H1 (cell line): ENCODE results near the gene CCDC178. TPM values are rescaled to one million over a fixed set of nuclear protein-coding genes. Genes with fewer than 3 reads are reported as not detected.
A peak's percentile ranks its signal among the peaks of the same experiment; 100 is the strongest.

Experiments
- CTCF ChIA-PET: fragments of 300-600 bp; sonication (Branson Sonifier 250); formaldehyde crosslinking; loops from one replicate; lab custom pipeline; 2021; ENCODE audit not compliant: partially characterized antibody; lab: Charles Lee
- POLR2A ChIA-PET: fragments of 300-600 bp; sonication (Branson Sonifier 250); formaldehyde crosslinking; loops from one replicate; lab custom pipeline; 2021; ENCODE audit warnings: inconsistent platforms; ENCODE audit not compliant: partially characterized antibody; lab: Charles Lee
- DNase-seq, 2 experiments: peaks; one replicate each; pipeline versions ENCODE4 v3.0.0 to v3.0.0-alpha.2; 2010 to 2022; ENCODE audit warnings: low spot score in 2 of 2, low read depth in 1 of 2, mixed read lengths in 1 of 2
- FAIRE-seq: peaks from 2 replicates; lab custom pipeline; 2011; peaks lifted over from hg19 to GRCh38; lab: Jason Lieb, UNC
- H2AFZ ChIP-seq: 2 replicates; pipeline ENCODE4 v1.8.1; 2012; ENCODE audit warnings: low read length, inconsistent platforms
- H2AK5ac ChIP-seq: 2 replicates; pipeline ENCODE4 v1.6.1; 2013; ENCODE audit warnings: low read depth, low read length
- H2BK120ac ChIP-seq: replicated peaks from 2 replicates; pipeline ENCODE3; 2013; ENCODE audit warnings: low read depth, low read length, inconsistent platforms
- H2BK12ac ChIP-seq: 2 replicates; pipeline ENCODE4 v1.6.1; 2013; ENCODE audit warnings: low read depth, low read length
- H2BK15ac ChIP-seq: 2 replicates; pipeline ENCODE4 v1.6.1; 2013; ENCODE audit warnings: low read length
- H2BK20ac ChIP-seq: 2 replicates; pipeline ENCODE4 v1.6.1; 2013; ENCODE audit warnings: low read length
- H2BK5ac ChIP-seq: 2 replicates; pipeline ENCODE4 v1.6.1; 2013; ENCODE audit warnings: low read depth, low read length
- H3K14ac ChIP-seq: 2 replicates; pipeline ENCODE4 v1.6.1; 2013; ENCODE audit warnings: inconsistent platforms; ENCODE audit not compliant: insufficient read length
- H3K18ac ChIP-seq: 2 replicates; pipeline ENCODE4 v1.6.1; 2013; ENCODE audit warnings: low read length; ENCODE audit errors: extremely low read depth
- H3K23ac ChIP-seq: 2 replicates; pipeline ENCODE4 v1.6.1; 2013; ENCODE audit warnings: inconsistent platforms; ENCODE audit not compliant: insufficient read length
- H3K23me2 ChIP-seq: 2 replicates; pipeline ENCODE4 v1.6.1; 2013; ENCODE audit warnings: low read depth, low read length
- H3K27ac ChIP-seq: 2 replicates; pipeline ENCODE4 v1.6.1; 2011; ENCODE audit warnings: low read depth, low read length, inconsistent platforms
- H3K27me3 ChIP-seq, 4 experiments: replicated peaks in 1 of 4; 1 replicate in 1 of 4; 2 replicates in 3 of 4; pipeline versions ENCODE4 v1.6.1 to v1.8.1; 2011 to 2013; ENCODE audit warnings: low read length in 3 of 4, mild to moderate bottlenecking in 3 of 4, inconsistent platforms in 2 of 4, mixed read lengths in 2 of 4, moderate library complexity in 1 of 4; ENCODE audit not compliant: control insufficient read depth in 3 of 4, insufficient read depth in 3 of 4; ENCODE audit errors: extremely low read depth in 1 of 4
- H3K36me3 ChIP-seq, 4 experiments: 2 replicates each; pipeline versions ENCODE4 v1.6.1 to v1.8.1; 2011 to 2013; ENCODE audit warnings: mild to moderate bottlenecking in 4 of 4, low read length in 3 of 4, moderate library complexity in 2 of 4, control low read depth in 1 of 4, inconsistent platforms in 1 of 4; ENCODE audit not compliant: insufficient read depth in 4 of 4, control insufficient read depth in 2 of 4
- H3K4ac ChIP-seq: replicated peaks from 2 replicates; pipeline ENCODE3; 2013; ENCODE audit warnings: low read length, low read depth, mixed read lengths, inconsistent platforms; ENCODE audit not compliant: insufficient read length
- H3K4me1 ChIP-seq, 4 experiments: replicated peaks in 1 of 4; 1 replicate in 1 of 4; 2 replicates in 3 of 4; pipeline versions ENCODE4 v1.6.1 to v1.8.1; 2011 to 2013; ENCODE audit warnings: low read length in 3 of 4, inconsistent platforms in 2 of 4, mixed read lengths in 1 of 4; ENCODE audit not compliant: insufficient read depth in 4 of 4, control insufficient read depth in 3 of 4
- H3K4me2 ChIP-seq, 2 experiments: 2 replicates each; pipeline versions ENCODE4 v1.6.1 to v1.8.1; 2011 to 2013; ENCODE audit warnings: low read depth in 2 of 2, low read length in 2 of 2, control low read depth in 1 of 2, inconsistent platforms in 1 of 2, mild to moderate bottlenecking in 1 of 2; ENCODE audit not compliant: insufficient read depth in 1 of 2
- H3K4me3 ChIP-seq, 4 experiments: fragments of 200-600, 300-600 bp in 1 of 4; sonication (generic), shearing (Covaris generic), sonication (Bioruptor Twin) in 1 of 4; 2 replicates each; pipeline versions ENCODE4 v1.5.1 to v1.8.1; 2011 to 2016; ENCODE audit warnings: low read length in 4 of 4, low read depth in 3 of 4, control low read depth in 2 of 4, inconsistent platforms in 2 of 4, mild to moderate bottlenecking in 2 of 4, mixed read lengths in 1 of 4, moderate library complexity in 1 of 4; ENCODE audit not compliant: insufficient read depth in 2 of 4; ENCODE audit errors: extremely low read depth in 1 of 4
- H3K56ac ChIP-seq: replicated peaks from 2 replicates; pipeline ENCODE3; 2013; ENCODE audit warnings: low read depth, mild to moderate bottlenecking, mixed read lengths, low read length, inconsistent platforms; ENCODE audit not compliant: insufficient read length
- H3K79me1 ChIP-seq: 2 replicates; pipeline ENCODE4 v1.6.1; 2013; ENCODE audit warnings: low read depth, low read length, control low read depth
- H3K79me2 ChIP-seq, 2 experiments: 2 replicates each; pipeline versions ENCODE4 v1.6.1 to v1.8.1; 2012 to 2013; ENCODE audit warnings: low read length in 2 of 2, mild to moderate bottlenecking in 2 of 2, inconsistent platforms in 1 of 2; ENCODE audit not compliant: insufficient read depth in 2 of 2, control insufficient read depth in 1 of 2
- H3K9ac ChIP-seq, 4 experiments: replicated peaks in 1 of 4; 1 replicate in 1 of 4; 2 replicates in 3 of 4; pipeline versions ENCODE4 v1.6.1 to v1.8.1; 2011 to 2013; ENCODE audit warnings: low read depth in 3 of 4, low read length in 3 of 4, control low read depth in 2 of 4, mild to moderate bottlenecking in 2 of 4, moderate library complexity in 2 of 4, inconsistent platforms in 1 of 4; ENCODE audit errors: extremely low read depth in 1 of 4
- H3K9me3 ChIP-seq, 2 experiments: 2 replicates each; pipeline versions ENCODE4 v1.6.1 to v1.8.1; 2012 to 2013; ENCODE audit warnings: mild to moderate bottlenecking in 2 of 2, moderate library complexity in 2 of 2, control low read depth in 1 of 2, inconsistent platforms in 1 of 2, low read depth in 1 of 2, low read length in 1 of 2, mixed read lengths in 1 of 2; ENCODE audit not compliant: insufficient read depth in 2 of 2
- H4K20me1 ChIP-seq, 2 experiments: replicated peaks in 1 of 2; 2 replicates each; pipeline versions ENCODE3 to v1.8.1; 2011 to 2013; ENCODE audit warnings: inconsistent platforms in 2 of 2, low read length in 2 of 2, mild to moderate bottlenecking in 1 of 2; ENCODE audit not compliant: insufficient read depth in 2 of 2, control insufficient read depth in 1 of 2
- H4K5ac ChIP-seq: 2 replicates; pipeline ENCODE4 v1.6.1; 2013; ENCODE audit warnings: low read length, low read depth, mixed read lengths, inconsistent platforms; ENCODE audit not compliant: insufficient read length
- H4K8ac ChIP-seq: 2 replicates; pipeline ENCODE4 v1.8.0; 2013; ENCODE audit warnings: mild to moderate bottlenecking, moderate library complexity, low read length, inconsistent platforms; ENCODE audit not compliant: insufficient read depth; ENCODE audit errors: extremely low read depth
- H4K91ac ChIP-seq: replicated peaks from 2 replicates; pipeline ENCODE3; 2013; ENCODE audit warnings: low read length, mixed read lengths, inconsistent platforms; ENCODE audit not compliant: insufficient read length
- CREB1 ChIP-seq: IDR thresholded peaks from 2 replicates; pipeline ENCODE4 v1.6.1; 2012; ENCODE audit warnings: inconsistent platforms
- POLR2AphosphoS5 ChIP-seq: IDR thresholded peaks from 2 replicates; pipeline ENCODE4 v1.6.1; 2011; ENCODE audit warnings: low read depth, low read length
- RAD21 ChIP-seq, 2 experiments: IDR thresholded peaks in 1 of 2; conservative IDR thresholded peaks in 1 of 2; 2 replicates each; pipeline ENCODE4 v1.6.1; 2011; ENCODE audit warnings: low read depth in 2 of 2, low read length in 2 of 2, improper control_type of control experiment in 1 of 2, inconsistent platforms in 1 of 2, mild to moderate bottlenecking in 1 of 2, moderate library complexity in 1 of 2
- TEAD4 ChIP-seq: IDR thresholded peaks from 2 replicates; pipeline ENCODE4 v1.6.1; 2012; ENCODE audit warnings: low read depth, low read length, inconsistent platforms, mixed read lengths
- WGBS, 2 experiments: shearing (Covaris generic) in 1 of 2; methylation state at CpG; one replicate each; pipeline versions ENCODE4 v1.1.6 to v1.1.7; 2013 to 2015; ENCODE audit warnings: low lambda C conversion rate in 2 of 2, mixed read lengths in 2 of 2, inconsistent platforms in 1 of 2, low coverage in 1 of 2, missing lambda C conversion rate in 1 of 2; ENCODE audit not compliant: insufficient replicate concordance in 2 of 2, insufficient coverage in 1 of 2, insufficient read length in 1 of 2; ENCODE audit errors: extremely low coverage in 1 of 2, missing lambda C conversion rate in 1 of 2; 5-methylcytosine and 5-hydroxymethylcytosine counted together
- polyA plus RNA-seq, 7 experiments: library from polyadenylated mRNA; depleted of rRNA in 3 of 7; stranded (reverse) in 5 of 7; unstranded in 2 of 7; fragments of >200 nt in 5 of 7; fragments of 200-250 nt in 2 of 7; gene quantifications; 1 replicate in 5 of 7; 2 replicates in 1 of 7; 4 replicates in 1 of 7; pipeline versions ENCODE4 v1.2.1 to v1.2.3, GENCODE V29; 2011 to 2013; ENCODE audit warnings: missing spikeins in 2 of 7, mixed read lengths in 2 of 7
- total RNA-seq: library from RNA; stranded (reverse); fragmentation: NEBNext Ultra II Directional; extraction: Animal tissue kit (Norgen Biotek cat#: 25700); gene quantifications from 2 replicates; pipeline ENCODE4 v1.2.1, GENCODE V29; 2021
- TF ChIP-seq, protein P1 (sequence below): IDR thresholded peaks from 2 replicates; pipeline ENCODE4 v1.6.1; 2012; ENCODE audit warnings: inconsistent platforms
- TF ChIP-seq, protein P2 (sequence below), 3 experiments: IDR thresholded peaks; 1 replicate in 2 of 3; 2 replicates in 1 of 3; pipeline versions ENCODE4 v1.5.1 to v1.6.1; 2011; ENCODE audit warnings: low read length in 3 of 3, mild to moderate bottlenecking in 3 of 3, inconsistent platforms in 2 of 3, low read depth in 1 of 3, moderate library complexity in 1 of 3; ENCODE audit not compliant: insufficient read depth in 1 of 3; ENCODE audit errors: control extremely low read depth in 1 of 3

CCDC178 gene
- total and polyA plus RNA-seq, 2 of the 8 experiments (the other 6 are each of a cell fraction or from before 2014, with no cell fraction given): not detected

DNA sequence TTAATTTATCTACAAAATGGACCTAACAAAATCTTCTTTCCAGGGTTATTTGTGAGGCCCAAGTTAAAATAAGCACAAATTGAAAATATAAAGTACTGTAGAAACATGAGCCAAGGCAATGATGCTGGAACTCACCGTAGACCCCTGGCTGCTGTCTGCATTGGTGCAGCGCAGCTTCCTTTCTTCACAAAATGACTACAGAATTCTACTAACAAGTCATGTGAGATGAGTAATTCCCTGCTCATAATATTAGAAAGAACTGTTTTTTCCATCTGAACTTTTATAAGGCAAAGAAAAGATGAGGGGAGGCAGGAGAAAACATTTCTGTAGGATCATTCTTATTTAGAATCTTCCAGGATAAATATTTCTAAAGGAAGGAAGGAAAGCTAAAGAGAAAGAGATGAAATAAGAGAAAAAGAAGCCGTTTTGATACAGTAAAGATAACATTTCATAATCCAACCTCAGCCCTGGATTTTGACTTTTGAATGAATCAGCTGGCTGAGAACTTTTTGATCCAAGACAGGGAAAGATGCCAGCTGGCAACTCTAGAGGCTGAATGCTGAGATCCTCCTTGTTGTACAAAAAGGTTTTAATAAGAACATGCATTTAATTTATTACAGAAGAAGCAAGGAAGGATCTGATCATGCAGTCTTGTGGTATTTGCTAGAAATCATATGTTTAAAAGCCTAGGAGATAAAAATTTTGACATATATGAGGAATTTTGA, 483.8 kb downstream of the CCDC178 start:
- WGBS, 2 experiments: 84% methylated on average over 3 of the region's 3 CpGs; no CpG with 5 or more reads in 1 of the 2 experiments
- H3K23ac ChIP-seq: no peak overlapping the region
- no peak overlapping the region for H2BK120ac ChIP-seq
- H3K79me2 ChIP-seq: no peaks in the 10 kb centered on the region
- no peaks in the 10 kb centered on the region for H4K20me1 ChIP-seq
- no peak overlapping the region for H2AK5ac ChIP-seq
- no peaks in the 10 kb centered on the region for H3K36me3 ChIP-seq
- no peaks in the 10 kb centered on the region for H3K79me1 ChIP-seq
- no peak overlapping the region for H4K5ac ChIP-seq
- H3K27ac ChIP-seq: no peak overlapping the region
- H3K4me3 ChIP-seq: no peak overlapping the region
- H2BK15ac ChIP-seq: no peak overlapping the region
- no peak overlapping the region for H2BK12ac ChIP-seq
- ChIA-PET CTCF (interaction anchor here (0.7 to 1.7 kb wide), 4 partner anchors 10 to 245 kb away, joined by 3 to 5 read pairs (median 3); no protein-coding TSS in a partner anchor), POLR2A (no interaction called here)
- DNase-seq: no peak
- no peak overlapping the region for H3K9ac ChIP-seq
- peaks cover 6 to 11% of the 10 kb centered on the region in 2 experiments; a peak in 3 of 4 replicates for H3K9me3 ChIP-seq
- no peaks in the 10 kb centered on the region for H3K27me3 ChIP-seq
- H2AFZ ChIP-seq: no peak overlapping the region
- H2BK20ac ChIP-seq: no peak overlapping the region
- no peak overlapping the region for H2BK5ac ChIP-seq
- no peak overlapping the region for H3K14ac ChIP-seq
- H3K23me2 ChIP-seq: no peaks in the 10 kb centered on the region
- FAIRE-seq: no peak
- no peak overlapping the region for H3K4me2 ChIP-seq
- TF ChIP-seq, protein P1, sequence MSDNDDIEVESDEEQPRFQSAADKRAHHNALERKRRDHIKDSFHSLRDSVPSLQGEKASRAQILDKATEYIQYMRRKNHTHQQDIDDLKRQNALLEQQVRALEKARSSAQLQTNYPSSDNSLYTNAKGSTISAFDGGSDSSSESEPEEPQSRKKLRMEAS: no peak
- no peak for TF ChIP-seq TEAD4
- peak; percentile 38 to 46; a peak in 3 of 4 replicates for TF ChIP-seq RAD21 (IDR thresholded peaks at IDR 0.05 in 1 of 2, conservative IDR thresholded peaks at IDR 0.05 in 1 of 2; ENCODE audit: low read depth in 2 of 2, low read length in 2 of 2)
- TF ChIP-seq, protein P2, sequence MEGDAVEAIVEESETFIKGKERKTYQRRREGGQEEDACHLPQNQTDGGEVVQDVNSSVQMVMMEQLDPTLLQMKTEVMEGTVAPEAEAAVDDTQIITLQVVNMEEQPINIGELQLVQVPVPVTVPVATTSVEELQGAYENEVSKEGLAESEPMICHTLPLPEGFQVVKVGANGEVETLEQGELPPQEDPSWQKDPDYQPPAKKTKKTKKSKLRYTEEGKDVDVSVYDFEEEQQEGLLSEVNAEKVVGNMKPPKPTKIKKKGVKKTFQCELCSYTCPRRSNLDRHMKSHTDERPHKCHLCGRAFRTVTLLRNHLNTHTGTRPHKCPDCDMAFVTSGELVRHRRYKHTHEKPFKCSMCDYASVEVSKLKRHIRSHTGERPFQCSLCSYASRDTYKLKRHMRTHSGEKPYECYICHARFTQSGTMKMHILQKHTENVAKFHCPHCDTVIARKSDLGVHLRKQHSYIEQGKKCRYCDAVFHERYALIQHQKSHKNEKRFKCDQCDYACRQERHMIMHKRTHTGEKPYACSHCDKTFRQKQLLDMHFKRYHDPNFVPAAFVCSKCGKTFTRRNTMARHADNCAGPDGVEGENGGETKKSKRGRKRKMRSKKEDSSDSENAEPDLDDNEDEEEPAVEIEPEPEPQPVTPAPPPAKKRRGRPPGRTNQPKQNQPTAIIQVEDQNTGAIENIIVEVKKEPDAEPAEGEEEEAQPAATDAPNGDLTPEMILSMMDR (IDR thresholded peaks at IDR 0.05; ENCODE audit: control extremely low read depth in 1 of 3, insufficient read depth in 1 of 3, low read depth in 1 of 3, low read length in 3 of 3): peak; percentile 46 to 71 (median 66); a peak in 3 of 4 replicates
- TF ChIP-seq CREB1: no peak
- TF ChIP-seq POLR2AphosphoS5: no peak
- H4K91ac ChIP-seq: no peak overlapping the region
- no peak overlapping the region for H3K4ac ChIP-seq
- no peak overlapping the region for H3K56ac ChIP-seq
- H3K18ac ChIP-seq: no peak overlapping the region
- H3K4me1 ChIP-seq: no peaks in the 10 kb centered on the region
- no peak overlapping the region for H4K8ac ChIP-seq
